A375 (cell line): ENCODE data around the gene KCNS1. TPM values are rescaled to one million over a fixed set of nuclear protein-coding genes. Genes with fewer than 3 reads are reported as not detected.

Experiments
- total RNA-seq: library from RNA; depleted of rRNA; stranded (reverse); fragments of >200 nt; shearing (Covaris generic); gene quantifications from 2 replicates; pipeline ENCODE4 v1.2.3, GENCODE V29; 2014; rRNA removed

Gene KCNS1, protein sequence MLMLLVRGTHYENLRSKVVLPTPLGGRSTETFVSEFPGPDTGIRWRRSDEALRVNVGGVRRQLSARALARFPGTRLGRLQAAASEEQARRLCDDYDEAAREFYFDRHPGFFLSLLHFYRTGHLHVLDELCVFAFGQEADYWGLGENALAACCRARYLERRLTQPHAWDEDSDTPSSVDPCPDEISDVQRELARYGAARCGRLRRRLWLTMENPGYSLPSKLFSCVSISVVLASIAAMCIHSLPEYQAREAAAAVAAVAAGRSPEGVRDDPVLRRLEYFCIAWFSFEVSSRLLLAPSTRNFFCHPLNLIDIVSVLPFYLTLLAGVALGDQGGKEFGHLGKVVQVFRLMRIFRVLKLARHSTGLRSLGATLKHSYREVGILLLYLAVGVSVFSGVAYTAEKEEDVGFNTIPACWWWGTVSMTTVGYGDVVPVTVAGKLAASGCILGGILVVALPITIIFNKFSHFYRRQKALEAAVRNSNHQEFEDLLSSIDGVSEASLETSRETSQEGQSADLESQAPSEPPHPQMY
- total RNA-seq = not detected in 2 replicates

DNA sequence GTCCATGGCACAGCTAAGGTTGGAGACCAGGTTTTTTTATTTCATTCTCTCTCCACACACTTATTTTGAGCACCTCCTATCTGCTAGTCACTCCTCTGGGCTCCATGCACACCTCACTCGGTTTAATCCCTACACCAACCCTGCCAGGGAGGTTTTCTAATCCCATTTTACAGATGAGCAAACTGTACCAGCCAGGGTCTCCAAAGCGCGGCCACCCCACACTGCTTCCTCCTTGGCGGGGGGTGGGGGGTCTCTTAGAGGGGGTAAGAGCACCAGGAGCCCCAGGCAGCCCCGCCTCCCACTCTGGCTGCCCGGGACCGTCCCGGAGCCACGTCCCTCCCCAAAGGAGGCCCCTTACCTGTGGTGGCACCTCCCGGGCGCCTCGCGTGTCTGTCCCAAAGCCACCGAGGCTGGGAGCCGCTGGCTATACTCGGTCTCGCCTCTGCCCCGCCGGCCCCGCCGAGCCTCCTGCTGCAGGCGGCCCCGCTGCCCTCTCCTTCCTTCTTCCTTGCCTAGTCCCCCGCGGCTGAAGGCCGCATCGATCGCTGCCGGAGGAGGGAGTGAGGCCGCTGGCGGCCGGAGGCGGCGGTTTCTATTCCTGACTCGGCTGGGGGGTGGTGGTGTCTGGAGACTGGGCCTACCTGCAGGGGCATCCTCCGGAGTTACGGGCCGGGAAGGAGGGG, at the start of gene KCNS1:
TSS of gene KCNS1 (minus strand) at position 565 of the 683 bp plus-strand sequence. CDS start 1,891 bp downstream, outside the sequence.

DNA sequence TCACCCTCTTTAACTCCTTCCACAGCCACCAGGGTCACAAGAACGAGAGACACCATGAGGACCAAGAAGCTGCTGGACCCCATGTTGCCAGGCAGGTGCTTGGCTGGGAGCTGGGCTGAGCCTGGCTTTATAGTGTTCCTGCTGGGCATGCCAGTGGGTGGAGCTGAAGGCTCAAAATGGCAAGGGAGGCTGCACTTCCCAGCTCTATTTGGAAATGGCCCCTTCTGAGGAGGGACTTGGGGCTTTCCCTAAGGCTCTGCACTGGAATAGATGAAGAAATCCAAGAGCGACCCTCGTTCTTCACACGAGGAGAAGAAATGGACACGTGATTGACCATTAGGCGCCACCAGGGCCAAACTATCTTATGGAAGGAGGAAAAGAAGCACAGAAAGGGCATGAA, 23.4 kb upstream of the KCNS1 start, which contains the start of gene WFDC12:
TSS of gene WFDC12 (minus strand) at position 101 of the 400 bp plus-strand sequence. CDS start at position 83, 18 bp downstream.

DNA sequence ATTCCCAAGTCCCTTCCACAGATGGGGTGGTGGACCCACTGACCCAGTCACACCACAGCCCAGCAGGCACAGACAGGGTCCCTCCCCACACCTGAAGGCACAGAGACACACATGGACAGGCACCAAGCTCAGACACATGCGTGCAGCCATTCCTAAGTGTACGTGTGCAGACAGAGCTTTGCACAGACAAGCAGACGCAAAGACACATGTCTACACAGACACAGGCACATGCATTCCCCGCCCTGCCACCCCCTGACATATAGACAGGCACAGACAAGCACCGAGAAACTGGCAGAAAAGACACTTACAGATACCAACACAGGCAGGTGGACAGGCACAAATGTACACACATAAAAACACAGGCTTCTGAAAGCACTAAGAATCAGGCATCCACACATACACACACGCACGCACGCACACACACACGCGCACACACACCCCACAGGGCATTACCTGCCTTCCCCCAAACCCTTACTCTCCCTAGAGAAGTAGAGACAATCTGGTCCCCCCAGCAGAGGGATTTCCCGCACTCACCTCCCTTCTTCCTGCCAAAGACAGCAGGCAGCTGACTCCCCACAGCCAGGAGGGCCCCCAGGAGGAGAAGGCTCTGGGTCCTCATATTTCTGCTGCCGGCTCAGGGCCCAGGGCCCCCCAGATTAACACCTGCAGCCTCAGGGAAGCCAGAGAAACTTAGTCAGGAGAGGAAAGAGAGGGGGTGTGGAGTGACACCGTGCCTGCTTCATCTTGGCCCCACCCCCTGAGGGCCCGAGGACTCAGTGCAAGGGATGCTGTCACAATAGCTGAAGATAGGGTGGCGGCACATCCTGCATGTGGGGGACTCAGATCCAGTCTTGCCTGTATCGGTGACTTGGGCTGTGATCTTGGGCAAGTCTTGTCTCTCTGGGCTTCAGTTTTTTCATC, 13.8 kb upstream of the KCNS1 start, which contains the start of gene WFDC5:
TSS of gene WFDC5 (minus strand) at position 710 of the 921 bp plus-strand sequence. CDS start at position 619, 91 bp downstream.

Other genes with a start within 250 kb of the KCNS1 start
- gene YWHAB, start 215.4 kb downstream of the KCNS1 start, total RNA-seq = 69.5 and 71.4 TPM in 2 replicates
- 75.0 and 91.4 TPM in 2 replicates for gene PABPC1L, start 191.1 kb downstream of the KCNS1 start, total RNA-seq
- gene TOMM34, start 140.7 kb downstream of the KCNS1 start, total RNA-seq = 94.4 and 102 TPM in 2 replicates
- gene STK4, start 134.6 kb downstream of the KCNS1 start, total RNA-seq = 39.5 and 42.0 TPM in 2 replicates
- not detected in 2 replicates for gene WFDC5, start 14.0 kb upstream of the KCNS1 start, total RNA-seq
- not detected in 2 replicates for gene WFDC12, start 23.3 kb upstream of the KCNS1 start, total RNA-seq
- gene PI3, start 73.8 kb upstream of the KCNS1 start, total RNA-seq = not detected in 2 replicates
- gene SEMG1, start 105.9 kb upstream of the KCNS1 start, total RNA-seq = not detected in 2 replicates
- gene SEMG2, start 120.2 kb upstream of the KCNS1 start, total RNA-seq = not detected in 2 replicates
- gene SLPI, start 153.4 kb upstream of the KCNS1 start, total RNA-seq = not detected in 2 replicates
- not detected in 2 replicates for gene RBPJL, start 205.7 kb upstream of the KCNS1 start, total RNA-seq
- gene MATN4, start 207.2 kb upstream of the KCNS1 start, total RNA-seq = 1.1 and 1.9 TPM in 2 replicates
- 95.3 and 111 TPM in 2 replicates for gene SDC4, start 247.3 kb upstream of the KCNS1 start, total RNA-seq